Renal cortical epithelial cell (primary cell): ENCODE measurements around the gene FAM81A. TPM values are rescaled to one million over a fixed set of nuclear protein-coding genes. Genes with fewer than 3 reads are reported as not detected.
A peak's percentile ranks its signal among the peaks of the same experiment; 100 is the strongest.
"Not testable (repeated sequence)": the region's sequence is repeated elsewhere in the genome, so short reads cannot be mapped to it uniquely, and the experiment has no call there.

ENCODE experiments used
- DNase-seq: peaks from one replicate; pipeline ENCODE4 v3.0.0-alpha.2; 2011; ENCODE audit warnings: low read depth
- total RNA-seq: library from RNA; depleted of rRNA; stranded (reverse); fragments of >200 nt; gene quantifications from 2 replicates; pipeline ENCODE4 v1.2.3, GENCODE V29; 2014

FAM81A gene
- total RNA-seq, 1 donor from 2014 or later, result 1.4 TPM

DNA sequence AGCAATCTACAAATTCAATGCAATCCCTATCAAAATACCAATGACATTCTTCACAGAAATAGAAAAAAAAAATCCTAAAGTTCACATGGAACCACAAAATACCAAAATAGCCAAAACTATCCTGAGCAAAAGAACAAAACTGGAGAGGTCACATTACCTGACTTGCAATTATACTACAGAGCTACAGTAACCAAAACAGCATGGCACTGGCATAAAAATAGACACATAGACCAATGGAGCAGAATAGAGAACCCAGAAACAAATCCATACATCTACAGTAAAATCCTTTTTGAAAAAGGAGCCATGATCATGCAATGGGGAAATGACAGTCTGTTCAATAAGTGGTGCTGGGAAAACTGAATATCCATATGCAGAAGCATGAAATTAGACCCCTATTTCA is 51.5 kb downstream of the FAM81A start:
- not testable (repeated sequence) for DNase-seq

DNA sequence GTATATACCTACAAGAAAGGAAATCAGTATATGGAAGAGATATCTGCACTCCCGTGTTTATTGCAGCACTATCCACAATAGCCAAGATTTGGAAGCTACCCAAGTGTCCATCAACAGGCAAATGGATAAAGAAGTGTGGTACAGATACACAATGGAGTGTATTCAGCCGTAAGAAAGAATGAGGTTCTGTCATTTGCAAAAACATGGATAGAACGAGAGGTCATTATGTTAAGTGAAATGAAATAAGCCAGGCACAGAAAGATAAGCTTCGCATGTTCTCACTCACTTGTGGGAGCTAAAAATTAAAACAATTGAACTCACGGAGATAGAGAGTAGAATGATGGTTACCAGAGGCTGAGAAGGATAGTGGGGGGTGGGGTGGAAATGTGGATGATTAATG is 53.1 kb downstream of the FAM81A start:
- peak; percentile 3 for DNase-seq

DNA sequence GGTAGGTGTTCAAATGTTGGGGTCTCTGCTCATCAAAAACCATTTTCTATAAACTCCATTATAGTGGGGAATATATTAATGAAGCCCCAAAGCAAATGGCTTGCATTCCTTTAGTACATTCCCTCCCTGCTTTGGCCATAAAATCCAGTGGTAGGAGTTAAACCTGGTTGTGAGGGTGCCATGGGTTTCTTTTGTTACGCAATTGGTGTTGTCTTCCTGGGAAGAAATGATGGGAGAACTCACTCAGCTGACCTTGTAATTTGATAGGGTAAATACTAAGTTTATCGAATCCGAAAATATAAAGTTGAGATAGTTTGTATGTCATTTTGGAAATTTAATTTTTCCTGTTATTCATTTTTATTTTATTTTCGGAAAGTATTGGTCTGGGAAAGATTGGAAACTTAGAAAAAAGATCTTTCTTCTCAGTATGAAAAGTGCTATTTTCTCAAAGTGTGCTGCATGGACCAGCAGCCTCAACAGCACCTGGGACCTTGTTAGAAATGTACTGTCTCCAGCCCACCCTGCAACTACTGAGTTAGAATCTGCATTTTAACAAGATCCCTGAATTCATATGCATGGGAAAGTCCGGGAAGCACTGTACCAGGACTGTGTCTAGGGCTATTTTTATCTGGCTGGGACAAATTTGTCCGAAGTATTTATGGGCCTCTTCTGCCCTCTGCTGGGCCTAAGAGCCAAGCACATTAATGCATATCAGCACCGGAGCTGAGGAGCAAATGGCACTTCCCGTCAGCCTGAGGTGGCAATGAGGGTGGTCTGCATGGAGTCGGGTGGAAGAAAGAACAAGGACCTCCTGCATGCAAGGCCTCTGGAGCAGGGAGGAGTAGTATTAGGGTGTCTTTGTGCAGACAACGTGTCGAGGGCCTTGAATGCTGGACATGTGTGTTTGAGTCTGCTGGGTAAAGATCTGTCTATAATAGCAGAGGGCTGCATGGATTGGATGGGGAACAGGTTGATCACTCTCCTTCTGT is 54.7 kb downstream of the FAM81A start:
- DNase-seq, result peak; percentile 67

DNA sequence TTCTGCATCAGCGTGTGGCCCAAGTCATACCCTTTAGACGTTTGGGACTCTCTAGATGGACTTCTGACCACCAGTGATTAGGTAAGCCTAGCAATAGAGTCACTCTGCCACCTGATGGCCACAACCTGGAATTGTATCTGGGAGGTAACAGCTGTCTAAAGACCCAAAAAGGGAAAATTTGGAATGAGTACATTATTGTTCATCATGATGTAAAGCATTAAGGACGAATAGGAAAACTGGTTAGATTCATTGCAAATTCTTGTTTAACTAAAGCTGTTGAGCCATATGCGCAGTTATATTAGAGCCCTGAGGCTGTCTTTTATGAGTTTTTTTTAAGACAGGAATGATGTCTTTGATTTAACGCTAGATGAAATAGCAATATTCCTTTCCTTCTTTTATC is 63.6 kb downstream of the FAM81A start:
- DNase-seq, result peak; percentile 61

DNA sequence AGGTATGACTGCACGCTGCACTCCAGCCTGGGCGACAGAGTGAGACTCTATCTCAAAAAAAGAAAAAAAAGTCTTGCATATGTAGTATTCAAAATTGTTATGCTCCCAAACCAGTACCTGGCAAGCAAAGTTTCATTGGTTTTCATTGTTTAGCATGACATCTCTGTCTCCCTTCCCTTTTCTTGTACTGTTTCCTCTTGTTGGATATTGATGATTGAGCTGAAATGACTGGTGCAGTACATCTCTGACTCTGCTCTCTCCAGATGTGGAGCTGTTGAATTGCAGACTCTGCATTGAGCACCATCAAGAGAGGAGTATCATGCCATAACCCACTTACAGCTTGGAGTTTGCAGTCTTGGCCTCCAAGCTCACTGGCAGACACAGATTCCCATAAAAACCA is 77.2 kb downstream of the FAM81A start:
- DNase-seq, result no peak

DNA sequence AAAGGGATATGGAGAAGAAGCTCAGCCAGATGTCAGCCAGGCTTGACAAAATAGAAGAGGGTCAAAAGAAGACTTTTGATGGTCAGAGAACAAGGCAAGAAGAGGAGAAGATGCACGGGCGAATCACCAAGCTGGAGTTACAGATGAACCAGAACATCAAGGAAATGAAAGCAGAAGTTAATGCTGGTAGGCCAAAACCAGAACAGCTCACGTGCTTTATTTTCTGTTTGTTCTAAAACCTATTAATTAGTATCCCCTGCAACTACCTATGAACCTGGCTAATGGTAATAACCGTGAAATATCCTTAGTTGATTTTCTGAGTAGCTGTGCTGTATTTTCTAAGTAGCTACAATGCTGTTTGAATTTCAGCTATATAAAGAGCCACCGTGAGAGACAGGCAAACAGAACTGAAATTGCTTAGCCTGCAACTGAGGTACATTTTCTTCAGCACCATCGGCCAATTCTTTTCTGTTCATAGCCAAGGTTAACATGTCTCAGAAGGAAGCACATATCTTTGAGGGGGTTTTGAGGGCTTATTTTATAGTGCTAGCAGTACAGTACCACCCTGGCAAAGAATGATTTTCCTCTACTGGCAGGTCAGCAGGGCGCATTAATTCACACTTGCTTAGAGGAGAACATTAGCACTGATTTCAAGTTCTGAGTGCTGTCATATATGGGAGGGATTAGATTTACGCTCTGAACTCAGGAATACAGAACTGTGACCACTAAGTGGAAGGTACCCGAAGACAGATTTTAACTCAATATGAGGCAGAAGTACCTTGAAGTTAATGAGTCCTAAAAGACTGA is 78.9 kb downstream of the FAM81A start:
- DNase-seq, result no peak

DNA sequence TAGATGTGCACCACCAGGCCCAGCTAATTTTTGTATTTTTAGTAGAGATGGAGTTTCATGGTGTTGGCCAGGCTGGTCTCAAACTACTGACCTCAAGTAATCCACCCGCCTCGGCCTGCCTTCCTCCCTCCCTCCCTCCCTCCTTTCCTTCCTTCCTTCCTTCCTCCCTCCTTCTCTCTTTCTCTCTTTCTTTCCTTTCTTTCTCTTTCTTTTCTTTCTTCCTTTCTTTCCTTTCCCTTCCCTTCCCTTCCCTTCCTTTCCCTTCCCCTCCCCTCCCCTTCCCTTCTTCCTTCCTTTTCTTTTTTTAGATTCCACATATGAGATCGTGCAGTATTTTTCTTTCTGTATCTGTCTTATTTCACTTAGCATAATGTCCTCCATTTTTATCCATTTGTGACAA is 81.3 kb downstream of the FAM81A start:
- DNase-seq, result no peak

DNA sequence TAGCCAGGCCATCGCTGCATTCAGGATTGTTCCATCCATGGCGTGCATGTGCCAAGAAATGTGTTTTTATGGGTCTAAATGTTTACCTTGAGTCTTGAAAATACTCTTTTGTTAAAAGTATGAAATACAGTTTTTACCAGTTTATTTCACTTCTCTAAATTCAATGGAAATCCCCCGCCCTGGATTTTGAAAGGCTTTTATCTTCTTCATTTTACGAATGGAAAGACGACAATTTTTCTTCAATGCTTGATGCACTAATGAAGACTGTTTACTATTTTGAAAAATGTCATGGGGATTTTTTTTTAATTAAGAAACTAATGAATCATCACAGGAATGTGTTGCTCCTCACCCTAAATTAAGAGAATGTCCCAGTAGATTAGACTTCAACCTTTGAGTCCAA is 83.5 kb downstream of the FAM81A start:
- no peak for DNase-seq

DNA sequence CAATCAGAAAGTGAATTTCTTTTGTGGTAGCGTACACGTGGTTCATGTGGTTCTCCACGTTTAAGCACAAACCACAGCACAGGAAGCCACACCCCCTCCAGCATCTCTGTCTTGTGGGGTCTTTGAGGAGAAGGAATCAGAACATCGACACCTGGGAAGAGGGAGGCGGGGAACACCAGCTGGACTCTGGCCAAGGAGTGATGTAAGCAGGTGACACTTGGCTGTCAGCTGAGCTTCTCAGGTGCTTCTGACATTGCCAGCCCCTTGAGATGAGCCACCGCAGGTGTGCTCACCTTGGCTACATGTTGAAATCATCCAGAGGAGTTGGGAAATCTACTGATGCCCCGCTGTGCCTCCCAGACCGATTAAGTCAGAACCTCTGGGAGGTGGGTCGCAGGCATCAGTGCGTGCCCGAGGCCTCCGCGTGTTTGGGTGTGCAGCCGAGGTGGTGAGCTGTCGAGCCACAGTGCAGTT is 85.0 kb downstream of the FAM81A start:
- no peak for DNase-seq

DNA sequence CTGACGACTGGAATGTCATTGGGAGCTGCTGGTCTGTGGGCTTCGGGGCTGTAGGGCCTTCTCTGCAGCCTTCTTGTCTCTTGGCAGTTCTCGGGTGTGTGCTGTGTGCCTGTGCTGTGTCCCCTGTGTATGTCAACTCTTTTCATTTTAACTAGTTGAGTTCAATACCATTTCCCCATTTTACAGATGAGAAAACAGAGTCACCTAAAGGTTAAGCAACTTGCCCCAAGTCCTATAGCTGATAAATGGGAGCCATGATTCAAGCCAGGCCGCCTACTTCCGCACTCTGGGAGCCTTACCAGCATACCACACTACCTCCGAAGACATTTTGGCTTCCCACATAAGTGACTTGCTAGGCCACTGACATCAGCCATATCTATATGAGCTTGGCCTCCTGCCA is 85.7 kb downstream of the FAM81A start:
- DNase-seq, result no peak

DNA sequence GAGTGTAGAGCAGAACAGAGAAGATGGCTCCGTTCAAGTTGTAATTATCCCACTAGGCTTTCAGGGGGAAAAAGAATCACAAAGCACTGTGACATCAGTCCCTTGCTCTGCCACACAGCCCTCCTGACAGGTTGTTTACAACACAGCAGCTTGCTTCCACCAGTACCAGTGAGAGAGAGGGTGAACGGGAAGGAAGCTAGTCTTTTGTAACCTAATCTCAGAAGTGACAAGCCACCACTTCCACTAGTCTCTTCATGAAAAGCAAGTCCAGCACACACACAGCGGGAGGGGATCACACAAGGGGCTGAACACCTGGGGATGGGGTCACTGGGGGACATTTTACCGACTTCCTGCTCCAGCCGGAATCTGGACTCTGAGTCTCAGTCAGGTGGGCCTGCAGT is 86.3 kb downstream of the FAM81A start:
- DNase-seq, result no peak

DNA sequence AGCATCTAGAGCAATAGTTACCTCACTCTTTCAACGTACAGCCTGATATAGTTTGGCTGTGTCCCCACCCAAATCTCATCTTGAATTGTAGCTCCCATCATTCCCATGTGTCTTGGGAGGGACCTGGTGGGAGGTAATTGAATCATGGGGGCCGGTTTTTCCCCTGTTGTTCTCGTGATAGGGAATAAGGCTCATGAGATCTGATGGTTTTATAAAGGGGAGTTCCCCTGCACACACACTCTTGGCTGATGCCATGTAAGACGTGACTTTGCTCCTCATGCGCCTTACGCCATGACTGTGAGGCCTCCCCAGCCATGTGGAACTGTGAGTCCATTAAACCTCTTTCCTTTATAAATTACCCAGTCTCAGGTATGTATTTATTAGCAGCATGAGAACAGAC is 88.5 kb downstream of the FAM81A start:
- not testable (repeated sequence) for DNase-seq

DNA sequence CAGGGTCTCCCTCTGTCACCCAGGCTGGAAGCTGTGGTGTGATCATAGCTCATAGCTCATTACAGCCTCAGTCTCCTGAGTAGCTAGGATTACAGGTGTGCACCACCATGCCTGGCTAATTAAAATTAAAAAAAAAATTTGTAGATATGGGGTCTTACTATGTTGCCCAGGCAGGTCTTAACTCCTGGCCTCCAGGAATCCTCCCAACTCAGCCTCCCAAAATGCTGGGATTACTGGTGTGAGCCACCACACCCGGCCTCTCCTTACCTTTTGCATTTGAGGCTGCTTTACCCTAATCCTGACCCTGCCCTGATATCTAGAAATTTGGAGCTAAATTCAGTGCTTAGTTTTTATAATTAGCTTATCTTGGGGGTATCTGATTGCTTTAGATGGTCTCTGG is 90.4 kb downstream of the FAM81A start:
- DNase-seq, result no peak

DNA sequence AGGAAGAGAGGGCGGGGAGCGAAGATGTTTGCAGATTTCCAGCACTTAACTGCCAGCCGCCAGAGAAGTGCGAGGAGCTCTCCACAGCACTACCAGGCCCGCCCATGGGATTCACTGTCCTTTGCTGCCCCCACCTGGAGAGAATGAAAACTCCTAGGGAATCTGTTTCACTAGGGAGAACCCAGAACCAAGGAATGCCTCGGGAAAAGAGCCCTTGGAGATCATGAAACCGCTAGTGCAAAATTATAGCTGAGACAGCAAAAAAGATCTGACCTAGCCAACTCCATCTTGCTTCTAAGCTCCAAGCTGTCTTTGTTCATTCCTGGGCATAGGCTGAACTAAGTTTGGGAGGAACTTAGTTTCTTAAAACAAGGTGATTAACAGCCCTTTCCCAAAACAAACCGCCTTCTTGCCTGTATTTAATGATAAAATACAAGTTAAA is 91.0 kb downstream of the FAM81A start:
- DNase-seq, result peak; percentile 73

DNA sequence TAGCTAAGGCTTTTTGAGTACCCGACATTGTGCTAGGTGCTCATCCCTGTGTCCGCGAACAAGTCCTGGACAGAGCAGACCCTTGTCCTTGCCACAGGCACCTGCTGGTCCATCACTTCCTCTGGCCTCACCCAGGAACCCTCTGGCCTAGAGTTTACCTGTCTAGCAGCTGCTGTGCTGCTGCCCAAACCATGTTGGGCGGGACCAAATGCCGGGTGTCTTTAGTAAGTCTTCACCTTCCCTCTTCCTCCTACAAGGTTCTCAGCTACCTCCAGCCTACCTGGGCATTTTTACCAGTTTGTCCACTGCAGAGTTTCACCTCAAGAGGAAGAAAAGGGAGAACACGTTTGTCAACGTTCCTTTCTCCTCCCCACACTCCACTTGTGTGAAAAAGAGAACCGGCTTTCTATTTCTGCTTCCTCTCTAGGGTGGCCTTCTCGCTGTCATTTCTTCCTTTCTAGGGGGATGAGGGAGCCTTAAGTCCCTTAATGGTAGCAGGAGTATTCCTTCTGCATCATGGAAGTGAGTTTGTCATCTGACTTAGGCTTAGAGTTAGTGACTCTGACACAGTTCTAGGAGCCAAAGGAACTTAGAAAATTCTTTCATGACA is 93.2 kb downstream of the FAM81A start:
- no peak for DNase-seq

DNA sequence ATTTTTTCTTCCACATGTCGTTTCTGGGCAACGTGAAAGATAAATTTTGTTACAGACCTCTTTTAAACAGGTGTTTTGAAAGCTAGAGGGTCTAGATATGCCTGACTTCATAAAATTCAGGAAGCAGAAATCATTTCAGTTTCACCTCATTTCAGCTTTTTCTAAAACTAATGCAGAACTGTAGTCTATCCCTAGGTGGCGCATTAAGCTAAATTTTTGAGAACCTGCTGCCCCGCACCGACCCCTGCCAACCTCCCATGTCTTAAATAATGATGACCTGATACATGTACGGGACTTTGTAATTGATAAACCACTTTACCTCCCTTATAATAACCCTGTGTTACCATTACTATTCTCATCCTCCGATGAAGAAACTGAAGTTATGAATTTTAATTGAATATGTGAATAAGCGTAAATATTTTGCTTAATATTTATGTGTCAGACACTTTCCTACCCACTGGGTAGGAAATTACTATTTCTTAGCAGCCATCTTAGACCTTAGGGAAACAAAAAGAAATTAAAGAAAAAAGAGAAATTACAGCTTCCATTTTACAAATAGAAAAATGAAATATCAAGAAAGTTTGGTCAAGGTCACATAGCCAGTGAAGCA is 94.9 kb downstream of the FAM81A start:
- peak; percentile 50 for DNase-seq

DNA sequence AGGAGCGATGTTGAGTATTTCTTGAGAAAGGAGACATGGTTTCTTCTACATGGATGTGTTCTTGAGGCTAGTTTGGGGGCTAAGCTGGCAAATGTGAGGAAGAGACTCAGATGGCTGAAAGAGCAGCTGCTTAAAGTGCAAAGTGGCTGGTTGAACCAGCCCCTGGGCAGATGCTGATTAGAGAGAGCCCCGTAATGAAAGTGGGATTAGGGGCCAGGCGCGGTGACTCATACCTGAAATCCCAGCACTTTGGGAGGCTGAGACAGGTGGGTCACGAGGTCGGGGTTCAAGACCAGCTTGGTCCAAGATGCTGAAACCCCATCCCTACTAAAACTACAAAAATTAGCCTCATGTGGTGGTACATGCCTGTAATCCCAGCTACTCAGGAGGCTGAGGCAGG is 98.6 kb downstream of the FAM81A start:
- DNase-seq, result no peak

DNA sequence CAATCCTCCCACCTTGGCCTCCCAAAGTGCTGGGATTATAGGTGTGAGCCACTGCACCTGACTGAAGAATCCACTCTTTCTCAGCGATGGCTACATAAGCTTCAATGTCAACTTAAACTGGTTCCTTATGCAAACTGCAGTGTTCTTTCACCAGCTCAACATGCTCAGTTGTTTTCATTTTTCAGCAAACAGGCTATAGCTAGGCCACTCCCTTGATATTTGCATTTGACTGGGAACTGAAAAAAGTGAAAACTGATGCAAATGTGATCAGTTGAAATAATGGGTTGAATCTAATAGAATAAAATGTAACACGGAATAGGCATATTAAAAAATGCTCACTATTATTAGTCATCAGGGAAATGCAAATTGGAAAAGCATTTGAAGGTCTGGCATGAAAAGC is 99.4 kb downstream of the FAM81A start:
- DNase-seq, result no peak

DNA sequence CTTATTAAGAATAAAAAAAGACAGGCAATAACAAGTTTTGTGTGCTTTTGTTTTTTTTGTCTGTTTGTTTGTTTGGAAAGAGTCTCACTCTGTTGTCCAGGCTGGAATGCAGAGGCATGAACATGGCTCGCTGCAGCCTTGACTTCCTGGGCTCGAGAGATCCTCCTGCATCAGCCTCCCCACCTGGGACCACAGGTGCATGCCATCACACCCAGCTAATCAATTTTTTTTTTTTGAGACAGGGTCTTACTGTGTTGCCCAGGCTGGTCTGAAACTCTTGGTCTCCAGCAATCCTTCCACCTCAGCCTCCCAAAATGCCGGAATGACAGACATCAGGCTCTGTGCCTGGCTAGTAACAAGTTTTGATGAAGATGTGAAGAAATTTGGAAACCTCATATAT is 100.5 kb downstream of the FAM81A start:
- no peak for DNase-seq

DNA sequence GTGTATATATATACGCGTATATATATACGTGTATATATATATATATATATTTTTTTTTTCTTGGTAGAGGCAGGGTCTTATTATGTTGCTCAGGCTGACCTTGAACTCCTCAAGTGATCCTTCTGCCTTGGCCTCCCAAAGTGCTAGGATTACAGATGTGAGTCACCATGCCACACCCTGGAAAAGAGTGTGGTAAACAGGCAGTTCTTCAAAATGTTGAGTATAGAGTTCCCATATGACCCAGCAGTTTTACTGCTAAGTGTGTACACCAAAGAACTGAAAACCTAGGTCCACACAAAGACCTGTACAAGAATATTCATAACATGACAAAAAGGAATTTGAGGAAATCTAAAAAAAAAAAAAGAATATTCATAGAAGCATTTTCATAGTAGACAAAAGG is 101.8 kb downstream of the FAM81A start:
- peak; percentile 32 for DNase-seq

DNA sequence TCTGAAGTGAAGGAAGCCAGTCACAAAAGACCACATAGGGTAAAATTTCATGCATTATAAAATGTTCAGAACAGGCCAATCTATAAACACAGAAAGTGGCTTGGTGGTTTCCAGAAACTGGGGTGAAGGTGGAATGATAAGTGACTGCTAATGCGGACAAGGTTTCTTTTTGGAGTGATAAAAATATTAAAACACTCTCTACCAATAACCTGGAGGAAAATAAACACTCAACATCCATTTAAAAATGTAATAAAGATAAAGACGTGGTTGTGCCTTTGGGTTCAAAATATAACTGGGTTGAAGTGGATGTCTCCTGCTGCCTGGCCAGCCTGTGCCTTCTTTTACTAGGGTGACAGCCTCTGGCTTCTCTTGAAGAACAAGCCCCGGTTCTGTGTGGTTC is 102.7 kb downstream of the FAM81A start:
- no peak for DNase-seq

DNA sequence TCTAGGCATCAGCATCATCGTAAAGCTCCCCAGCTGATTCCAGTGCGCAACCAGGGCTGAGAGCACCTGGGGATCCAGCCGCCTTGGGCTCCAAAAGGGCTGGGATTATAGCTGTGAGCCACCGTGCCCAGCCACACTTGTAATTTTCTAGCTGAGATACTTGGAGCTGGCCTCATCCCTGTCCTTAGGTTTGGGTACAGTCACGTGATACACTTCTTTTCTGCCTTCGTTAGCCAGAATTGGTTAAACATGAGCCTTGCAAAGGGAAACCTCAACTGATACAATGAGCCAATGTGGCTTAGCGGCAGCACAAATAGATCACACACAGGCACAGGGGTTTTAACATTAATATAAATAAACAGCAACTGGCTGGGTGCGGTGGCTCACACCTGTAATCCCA is 103.8 kb downstream of the FAM81A start:
- DNase-seq, result no peak
